GM19372 (cell line): Measurements from ENCODE around the gene RTN4R.

Experiments
- ATAC-seq: cut with Tn5 transposase; IDR thresholded peaks from one replicate; pipeline ENCODE4 v1.9.1; 2021; ENCODE audit warnings: mild to moderate bottlenecking, low read depth, moderate library complexity; ENCODE audit not compliant: unreplicated experiment

RTN4R gene

GRCh38 chr22:20244250-20244648, 23.9 kb downstream of the RTN4R start:
- ATAC-seq: no peak

GRCh38 chr22:20243537-20244249, 24.4 kb downstream of the RTN4R start:
- ATAC-seq: no peak

DNA sequence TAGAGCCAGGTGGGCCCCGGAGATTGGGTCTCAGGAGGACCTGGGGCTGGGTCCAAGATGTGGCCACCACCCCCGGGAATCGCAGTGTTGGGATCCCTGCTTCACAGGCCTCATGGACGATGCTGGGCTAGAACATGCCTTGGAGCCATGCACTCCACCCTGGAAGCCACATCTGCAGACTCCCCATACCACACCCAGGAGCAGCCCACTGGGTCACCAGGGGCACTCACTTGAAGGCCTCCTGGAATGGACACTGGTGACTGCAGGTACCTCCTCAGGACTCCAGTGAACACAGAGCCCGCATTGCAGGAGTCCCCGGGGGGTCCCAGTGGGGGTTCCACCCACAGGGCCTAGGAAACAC, 25.0 kb downstream of the RTN4R start:
- no peak for ATAC-seq

GRCh38 chr22:20242393-20243175, 25.5 kb downstream of the RTN4R start:
- ATAC-seq: no peak

DNA sequence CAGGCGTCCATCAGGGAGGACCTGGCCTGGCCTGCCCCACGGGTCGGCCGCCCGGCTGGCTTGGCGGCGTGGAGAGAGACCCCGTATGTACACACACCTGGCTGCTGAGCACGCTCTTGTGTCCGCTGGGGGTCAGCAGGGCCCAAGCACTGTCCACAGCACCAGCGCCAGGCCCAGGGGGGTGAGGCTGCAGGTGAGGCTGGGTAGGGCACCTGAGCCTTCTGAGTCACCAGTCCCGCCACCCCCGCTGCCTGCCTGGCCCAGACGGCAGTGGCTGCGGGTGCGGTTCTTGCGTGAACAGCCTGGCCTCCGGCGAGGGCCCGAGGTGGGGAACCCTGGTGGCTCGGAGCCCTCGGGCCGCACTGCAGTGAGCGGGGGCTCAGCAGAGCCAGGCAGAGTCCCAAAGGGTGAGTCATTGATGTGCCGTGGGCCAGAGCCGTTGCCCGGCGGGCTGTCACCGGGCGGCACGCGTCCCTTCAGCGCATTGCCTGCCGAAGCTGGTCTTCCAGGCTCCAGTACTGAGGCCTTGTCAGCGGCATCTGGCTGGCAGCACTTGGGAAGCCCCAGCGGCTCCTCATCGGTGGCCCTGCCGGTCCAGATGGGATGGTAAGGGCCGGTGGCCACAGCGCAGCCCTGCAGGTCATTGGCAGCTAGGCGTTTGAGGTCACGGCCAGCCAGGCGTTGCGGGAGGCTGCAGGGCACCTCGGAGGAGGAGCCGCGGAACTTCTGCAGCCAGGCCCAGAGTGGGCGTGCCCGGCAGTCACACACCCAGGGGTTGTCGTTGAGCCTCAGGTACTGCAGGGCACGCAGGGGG, 26.3 kb downstream of the RTN4R start:
- no peak for ATAC-seq

- no peak for ATAC-seq
Observed at GRCh38 chr22:20240900-20241299, 27.2 kb downstream of the RTN4R start.

DNA sequence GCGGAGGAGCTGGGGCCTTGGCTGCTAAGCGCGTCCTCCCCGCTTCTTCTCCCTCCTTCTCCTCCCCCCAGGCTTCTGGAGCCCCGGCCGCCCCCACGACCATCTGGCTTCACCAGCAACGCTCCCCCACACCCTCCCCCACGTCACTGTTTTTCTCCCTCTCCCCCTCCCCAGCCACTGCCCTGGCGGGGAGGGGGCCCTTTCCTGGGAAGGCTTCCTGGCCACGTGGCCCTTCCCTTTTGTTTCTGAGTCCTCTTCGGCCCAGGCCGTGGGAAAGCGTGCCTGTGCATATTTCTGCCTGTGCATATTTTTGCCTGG, 27.7 kb downstream of the RTN4R start:
- ATAC-seq: no peak

DNA sequence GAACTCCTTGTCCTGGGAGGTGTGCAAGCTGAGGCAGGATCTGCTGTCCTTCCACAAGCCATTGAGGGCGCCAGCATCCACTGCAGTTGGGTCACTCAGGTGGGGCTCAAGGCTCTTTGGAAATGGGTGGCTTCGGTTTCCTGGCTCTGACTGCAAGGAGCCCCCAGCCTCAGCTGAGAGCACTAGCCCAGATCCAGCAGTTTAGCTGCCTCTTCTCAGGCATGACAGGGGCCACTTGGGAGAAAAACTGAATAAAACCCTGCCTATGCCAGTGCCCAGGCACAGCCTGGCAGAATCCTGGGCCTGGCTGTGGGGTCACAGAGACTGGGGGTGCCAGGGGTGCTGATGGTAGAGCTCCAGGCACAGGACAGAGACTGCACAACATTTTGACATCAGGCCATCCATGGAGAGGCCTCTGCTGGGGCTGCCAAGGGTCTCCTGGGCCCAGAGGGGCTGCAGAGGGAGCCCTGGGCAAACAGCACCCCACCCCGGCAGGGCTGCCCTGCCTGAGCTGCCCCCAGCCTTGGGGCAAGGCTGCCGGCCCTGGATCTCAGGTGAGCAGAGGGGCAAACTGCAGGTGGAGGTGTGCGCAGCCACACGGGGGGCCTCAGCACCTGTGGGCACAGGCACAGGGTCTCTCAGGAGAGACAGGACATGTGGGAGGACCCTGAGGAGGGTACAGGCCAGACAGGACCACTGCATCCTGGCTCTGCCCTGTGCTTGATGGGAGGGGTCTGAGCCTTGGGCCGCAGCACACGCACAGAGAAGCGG, 28.3 kb downstream of the RTN4R start:
- ATAC-seq: no peak

DNA sequence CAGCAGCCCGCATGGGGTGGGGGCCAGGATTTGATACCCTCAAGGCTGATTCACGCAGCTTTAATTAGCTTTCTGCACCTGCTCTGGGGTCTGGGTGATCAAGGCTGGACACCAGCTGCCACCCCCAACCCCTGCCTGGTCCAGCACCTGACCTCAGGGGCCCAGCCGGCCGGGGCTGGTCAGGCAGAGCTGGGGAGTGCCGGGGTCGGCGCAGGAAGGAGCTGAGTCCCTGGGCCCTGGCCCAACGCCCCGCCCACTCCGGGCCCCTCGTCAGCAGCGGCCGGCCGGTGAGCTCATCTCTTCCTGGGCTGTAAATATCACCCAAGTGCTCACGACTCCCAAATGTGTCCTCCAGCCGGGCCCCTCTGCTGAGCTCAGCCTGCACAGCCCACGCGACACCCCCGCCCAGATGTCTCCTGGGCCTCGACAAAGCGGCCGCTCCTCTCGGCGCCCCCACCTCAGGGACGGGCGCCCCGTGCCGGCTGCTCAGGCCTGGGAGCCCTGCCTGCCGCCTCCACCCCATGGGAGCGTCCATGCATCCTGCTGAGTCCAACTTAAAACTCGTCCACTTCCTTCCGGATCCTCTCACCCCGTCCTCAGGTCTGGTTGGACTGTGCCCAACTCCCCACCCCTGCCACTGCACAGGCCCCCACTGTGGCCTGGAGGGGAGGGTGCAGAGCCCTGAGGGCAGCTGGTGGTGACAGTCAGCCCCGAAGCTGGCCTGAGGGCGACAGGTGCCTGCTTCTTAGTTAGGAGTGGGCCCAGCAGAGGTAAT, 29.0 kb downstream of the RTN4R start:
- ATAC-seq: no peak

- ATAC-seq: no peak
Observed at GRCh38 chr22:20238536-20238900, 29.6 kb downstream of the RTN4R start.

- no peak for ATAC-seq
Observed at GRCh38 chr22:20237480-20238440, 30.4 kb downstream of the RTN4R start.

DNA sequence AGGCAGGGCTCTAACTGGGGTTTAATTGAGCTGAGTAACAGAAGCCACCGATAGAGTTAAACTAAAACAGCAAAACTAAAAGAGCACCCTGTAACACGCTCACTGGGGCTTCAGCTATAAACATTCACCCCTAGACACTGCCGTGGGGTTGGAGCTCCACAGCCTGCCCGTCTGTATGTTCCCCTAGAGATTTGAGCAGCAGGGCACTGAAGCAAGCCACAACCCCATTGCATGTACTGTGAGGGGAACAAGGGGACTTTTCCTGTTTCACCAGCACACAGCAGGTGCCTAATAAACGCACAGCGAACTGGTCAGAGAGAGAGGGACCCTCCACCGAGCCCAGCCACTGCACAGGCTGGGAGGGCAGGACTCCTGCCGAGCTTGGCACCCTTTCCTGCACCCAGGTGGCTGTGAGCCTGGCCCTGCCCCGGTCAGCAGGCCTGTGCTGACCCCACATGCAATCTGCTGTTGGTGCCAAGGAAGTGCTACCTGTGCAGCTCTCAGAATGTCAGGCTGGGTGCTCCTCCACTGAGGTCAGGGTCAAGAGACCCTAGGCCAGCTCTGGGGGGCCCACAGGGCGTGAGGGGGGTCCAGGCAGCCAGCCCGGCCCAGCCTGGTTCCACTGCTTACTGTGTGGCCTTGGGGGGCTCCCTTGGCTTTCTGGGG, 31.9 kb downstream of the RTN4R start:
- ATAC-seq: no peak

- ATAC-seq: no peak
Observed at GRCh38 chr22:20235389-20235991, 32.6 kb downstream of the RTN4R start.

GRCh38 chr22:20234760-20235388, 33.2 kb downstream of the RTN4R start:
- ATAC-seq: no peak

GRCh38 chr22:20234314-20234682, 33.8 kb downstream of the RTN4R start:
- no peak for ATAC-seq

- ATAC-seq: no peak
Observed at GRCh38 chr22:20233351-20234313, 34.5 kb downstream of the RTN4R start.
